Activated naive CD4-positive, alpha-beta T cell treated with Interleukin-2 at 50 U/mL for 16 hours (primary cell): ENCODE measurements around the gene SMAD3.

Experiments used
- DNase-seq: peaks from one replicate; pipeline ENCODE4 v3.0.0-alpha.2; 2020

The SMAD3 gene

GRCh38 chr15:67127965-67128364, 62.6 kb downstream of the SMAD3 start:
- DNase-seq, result no peak

- DNase-seq, result no peak
Measured at GRCh38 chr15:67130166-67130565, 64.8 kb downstream of the SMAD3 start.

DNA sequence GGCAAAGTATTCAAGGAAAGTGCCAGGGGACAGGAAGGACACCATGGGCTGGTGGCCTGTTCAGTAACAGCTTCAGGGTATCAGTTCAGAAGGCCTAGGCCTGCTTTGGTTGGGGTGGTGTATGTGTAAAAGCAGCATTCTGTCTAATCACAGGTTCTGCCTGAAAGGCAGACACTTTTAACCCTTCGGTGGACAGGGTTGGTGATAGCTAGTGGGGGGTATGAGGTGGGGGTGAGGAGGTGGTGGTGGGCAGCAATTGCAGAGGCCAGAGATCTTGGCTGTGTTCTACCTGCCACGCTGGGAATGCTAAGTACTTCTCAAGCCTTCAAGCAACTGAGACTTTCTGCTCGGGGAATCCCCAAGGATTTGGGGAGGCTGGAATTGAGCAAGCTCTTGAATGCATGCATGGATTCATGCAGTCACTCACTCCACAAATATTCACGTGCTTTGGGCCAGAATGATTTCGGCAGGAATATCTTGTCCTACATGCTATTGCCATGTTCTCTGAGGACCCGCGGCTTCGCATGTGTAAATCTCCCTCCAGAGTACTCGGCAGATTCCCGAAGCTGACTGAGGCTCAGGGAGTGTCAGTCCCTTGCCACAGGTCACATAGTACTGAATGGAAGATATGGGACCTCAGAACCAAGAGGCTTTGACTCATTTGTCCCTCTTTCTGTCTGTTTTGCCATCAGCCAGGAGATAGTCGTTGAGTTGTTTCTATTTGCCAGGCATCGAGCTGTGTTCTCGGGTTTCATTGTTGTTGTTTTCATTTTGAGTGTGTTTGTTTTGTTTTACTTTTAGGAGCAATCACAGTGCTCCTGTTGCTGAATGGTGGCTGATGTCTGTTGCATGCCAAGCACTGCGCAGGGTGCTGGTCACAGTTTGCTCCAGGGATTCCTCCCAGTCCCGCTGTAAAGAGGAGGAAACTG, 65.5 kb downstream of the SMAD3 start:
- DNase-seq, result no peak

- DNase-seq, result no peak
Measured at GRCh38 chr15:67132276-67132675, 66.9 kb downstream of the SMAD3 start.

GRCh38 chr15:67133026-67133425, 67.6 kb downstream of the SMAD3 start:
- DNase-seq, result no peak

DNA sequence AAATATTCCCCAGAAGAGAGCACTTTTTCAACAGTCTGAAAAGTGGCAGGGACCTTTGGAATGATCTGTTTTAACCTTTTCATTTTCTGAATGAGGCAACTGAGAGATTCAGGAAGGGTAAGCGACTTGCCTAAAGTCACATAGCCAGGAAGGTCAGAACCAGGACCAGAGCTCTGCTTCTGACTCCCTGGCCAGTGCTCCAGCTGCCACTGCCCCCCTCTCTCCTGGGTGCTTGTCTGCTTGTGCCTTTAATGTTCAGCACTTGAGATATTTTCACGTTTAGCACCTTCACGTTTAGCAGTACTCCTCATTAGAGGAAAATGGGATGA, 68.3 kb downstream of the SMAD3 start:
- DNase-seq, result no peak

DNA sequence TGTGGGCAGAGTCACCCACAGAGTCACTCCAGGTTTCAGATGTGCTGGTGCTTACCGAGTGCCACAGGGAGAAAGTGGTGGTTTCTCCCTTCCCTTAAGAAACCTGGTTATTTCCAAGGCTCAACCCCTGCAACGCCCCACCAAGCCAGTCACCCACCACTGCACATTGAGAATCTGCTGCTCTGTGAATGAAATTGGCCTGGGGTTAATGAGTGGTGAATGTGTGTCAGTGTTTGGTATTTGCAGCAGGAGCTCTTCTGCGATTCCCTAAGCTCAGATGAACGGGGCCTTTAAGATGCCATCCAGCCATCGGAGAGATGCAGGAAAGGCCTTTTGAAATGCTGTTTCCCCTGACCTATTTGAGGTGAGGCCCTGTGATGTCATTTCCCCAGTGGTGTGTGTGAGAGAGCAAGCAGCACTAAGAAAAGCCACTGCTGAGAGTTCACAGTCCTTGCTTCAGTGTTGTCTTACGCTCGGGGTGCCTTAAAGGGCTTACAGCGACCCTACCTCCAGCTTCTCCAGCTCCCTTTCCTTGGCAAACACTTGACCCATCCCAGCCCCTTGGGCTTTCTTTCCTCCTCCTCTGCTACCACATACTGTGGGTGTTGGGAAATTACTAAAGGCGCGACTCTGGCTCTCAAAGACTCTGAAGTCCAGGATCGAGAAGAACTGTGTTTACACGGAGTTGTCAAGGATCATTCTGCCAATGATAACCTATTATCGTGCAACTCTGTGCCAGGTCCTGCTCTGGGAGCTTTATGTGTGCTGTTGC, 68.9 kb downstream of the SMAD3 start:
- peak; percentile 65 for DNase-seq

- DNase-seq, result no peak
Measured at GRCh38 chr15:67134871-67135492, 69.6 kb downstream of the SMAD3 start.

DNA sequence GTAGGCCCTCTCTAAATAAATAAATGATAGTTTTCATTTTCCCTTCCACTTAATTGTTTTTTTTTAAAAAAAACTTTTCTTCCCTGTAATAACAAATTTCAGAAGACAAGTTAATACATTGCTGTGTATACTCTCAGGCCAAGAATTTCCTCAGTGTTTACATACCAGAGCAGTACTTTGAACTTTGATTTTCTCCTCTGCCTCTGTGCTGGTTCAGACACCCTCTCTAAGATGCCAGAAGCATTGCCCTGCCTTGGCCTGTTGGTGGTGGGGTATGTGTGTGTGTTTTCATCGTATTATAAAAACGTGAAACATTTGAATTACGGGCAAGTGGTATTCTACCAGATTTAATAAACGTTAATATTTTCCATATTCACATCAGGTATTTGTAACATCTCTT, 70.1 kb downstream of the SMAD3 start:
- no peak for DNase-seq

DNA sequence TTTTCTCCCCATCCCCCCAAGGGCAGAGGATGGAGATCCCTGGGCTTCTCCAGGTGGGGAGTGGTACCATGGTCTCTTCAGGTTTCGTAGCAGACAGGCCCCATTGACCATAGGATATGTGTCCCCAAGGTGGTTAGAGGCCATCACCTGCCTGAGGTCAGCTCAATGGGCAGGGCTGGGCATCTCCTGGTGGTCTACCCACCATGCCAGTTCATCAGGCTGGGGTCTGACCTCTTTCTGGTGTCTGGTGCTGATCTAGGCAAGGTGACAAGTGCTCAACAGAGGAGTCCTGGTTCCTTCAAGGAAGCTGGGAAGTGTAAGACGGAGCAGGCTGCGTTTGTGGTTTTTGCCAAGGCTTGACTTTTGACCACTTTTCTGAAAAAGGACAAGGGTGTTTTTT, 71.4 kb downstream of the SMAD3 start:
- no peak for DNase-seq

- DNase-seq, result no peak
Measured at GRCh38 chr15:67137319-67137718, 71.9 kb downstream of the SMAD3 start.

GRCh38 chr15:67137951-67138848, 72.8 kb downstream of the SMAD3 start:
- DNase-seq, result no peak

- DNase-seq, result no peak
Measured at GRCh38 chr15:67138891-67139855, 73.8 kb downstream of the SMAD3 start.

- no peak for DNase-seq
Measured at GRCh38 chr15:67140078-67140833, 74.9 kb downstream of the SMAD3 start.

DNA sequence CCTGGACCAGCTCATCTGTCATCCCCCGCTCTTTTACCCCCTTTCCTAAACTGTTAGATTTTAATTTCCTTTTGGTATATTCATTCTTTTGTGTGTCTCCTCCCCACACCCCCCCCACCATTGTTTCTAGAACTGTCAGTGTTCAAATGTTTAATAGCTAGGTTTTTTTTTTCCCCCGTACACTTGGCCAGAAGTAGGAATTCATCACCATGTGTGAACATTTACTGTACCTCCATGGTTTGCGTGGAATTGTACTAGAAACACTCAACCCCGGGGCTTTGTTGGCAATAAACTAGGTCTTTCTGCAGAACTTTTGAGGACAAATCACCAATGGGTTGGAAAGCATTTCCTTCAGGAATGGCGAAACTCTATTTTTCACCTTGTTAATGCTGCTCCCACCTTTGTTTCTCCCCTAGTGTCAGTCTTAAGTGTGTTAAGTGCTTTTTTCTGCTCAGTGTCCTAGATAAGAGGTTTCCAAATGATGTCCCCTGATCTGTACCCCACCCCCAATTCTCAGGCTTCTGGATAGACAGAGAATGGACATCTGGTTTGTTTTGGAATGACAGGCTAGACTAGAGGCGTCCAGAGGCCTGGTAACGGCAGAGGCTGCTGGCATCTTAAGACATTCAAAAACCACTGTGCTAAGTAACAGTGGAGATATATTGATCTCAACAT, 76.8 kb downstream of the SMAD3 start:
- DNase-seq, result no peak

GRCh38 chr15:67142767-67143100, 77.3 kb downstream of the SMAD3 start:
- DNase-seq, result no peak

DNA sequence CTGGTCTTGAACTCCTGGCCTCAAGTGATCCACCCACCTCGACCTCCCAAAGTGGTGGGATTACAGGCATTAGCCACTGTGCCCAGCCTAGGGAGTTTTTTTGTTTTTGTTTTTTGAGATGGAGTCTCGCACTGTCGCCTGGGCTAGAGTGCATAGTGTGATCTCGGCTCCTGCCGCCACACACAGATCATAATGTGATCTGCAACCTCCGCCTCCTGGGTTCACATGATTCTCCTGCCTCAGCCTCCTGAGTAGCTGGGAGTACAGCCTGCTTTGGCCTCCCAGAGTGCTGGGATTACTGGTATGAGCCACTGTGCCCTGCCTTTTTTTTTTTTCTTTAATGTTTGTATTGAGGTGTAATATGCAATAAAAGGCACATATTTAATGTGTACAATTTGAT, 78.2 kb downstream of the SMAD3 start:
- no peak for DNase-seq

GRCh38 chr15:67144609-67145311, 79.4 kb downstream of the SMAD3 start:
- DNase-seq, result no peak

DNA sequence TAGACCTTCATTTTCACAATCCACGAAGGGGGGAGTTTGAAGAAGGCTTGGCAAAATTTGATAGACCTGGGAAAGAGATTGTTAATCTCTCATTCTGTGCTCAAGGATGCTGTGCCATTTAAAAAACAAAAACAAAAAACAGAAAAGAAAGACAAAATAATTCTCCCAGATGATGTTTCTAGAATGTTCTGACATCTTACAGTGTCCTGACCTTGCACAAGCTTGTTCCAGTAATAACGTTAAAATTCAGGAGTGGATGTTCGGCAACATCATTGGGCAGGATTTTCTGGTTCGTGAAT, 79.9 kb downstream of the SMAD3 start:
- DNase-seq, result no peak

GRCh38 chr15:67145710-67146109, 80.3 kb downstream of the SMAD3 start:
- no peak for DNase-seq
